GM18526 (cell line): ENCODE data around the gene PRDM16.

ENCODE experiments used
- POLR2A ChIP-seq: IDR thresholded peaks from 3 replicates; pipeline ENCODE4 v1.6.1; 2011; ENCODE audit not compliant: insufficient read length; ENCODE audit errors: extremely low read depth

PRDM16 gene

GRCh38 chr1:3153902-3154795, 85.1 kb downstream of the PRDM16 start:
- no peak for TF ChIP-seq POLR2A

DNA sequence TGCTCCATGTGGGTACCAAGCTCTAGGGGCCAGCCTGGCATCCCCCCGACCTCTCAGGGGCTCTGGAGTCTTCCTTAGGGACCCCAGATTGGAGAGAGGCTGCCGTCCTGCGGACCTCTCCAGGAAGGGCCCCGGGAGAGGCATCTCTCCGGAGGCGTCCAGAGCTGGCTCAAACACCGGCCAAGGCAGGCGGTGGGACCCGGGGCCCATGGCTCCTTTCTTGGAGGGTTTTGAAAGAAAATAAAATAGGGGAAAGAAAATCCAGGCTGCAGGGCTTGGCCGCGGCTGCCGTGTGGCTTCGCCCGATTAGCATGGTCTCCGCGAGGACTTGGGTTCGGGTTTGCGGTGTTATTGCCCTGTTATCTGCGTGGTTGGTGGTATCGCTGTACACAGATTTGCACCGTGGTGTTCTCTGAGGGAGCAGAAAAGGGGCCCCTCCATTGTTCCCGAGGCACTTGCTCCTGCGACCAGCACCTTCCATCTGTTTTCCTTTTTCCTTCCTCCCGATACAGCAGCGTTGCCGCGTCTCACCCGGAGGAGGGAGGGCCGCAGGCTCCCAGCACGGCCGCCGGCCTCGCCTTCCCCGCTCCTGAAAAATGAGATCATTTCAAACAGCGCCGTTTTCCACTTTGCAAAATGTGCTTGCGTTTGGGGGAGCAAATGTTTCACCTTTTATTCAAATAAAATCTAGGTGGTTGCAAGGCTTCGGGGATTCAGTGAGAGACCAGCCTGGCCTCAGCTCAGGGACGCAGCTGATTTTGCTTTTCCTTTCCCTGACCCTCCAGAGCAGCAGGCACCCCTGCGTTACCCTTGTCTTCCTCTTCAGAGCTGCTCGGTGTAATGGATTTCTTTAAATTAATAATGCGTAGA, 86.3 kb downstream of the PRDM16 start:
- TF ChIP-seq POLR2A = no peak

DNA sequence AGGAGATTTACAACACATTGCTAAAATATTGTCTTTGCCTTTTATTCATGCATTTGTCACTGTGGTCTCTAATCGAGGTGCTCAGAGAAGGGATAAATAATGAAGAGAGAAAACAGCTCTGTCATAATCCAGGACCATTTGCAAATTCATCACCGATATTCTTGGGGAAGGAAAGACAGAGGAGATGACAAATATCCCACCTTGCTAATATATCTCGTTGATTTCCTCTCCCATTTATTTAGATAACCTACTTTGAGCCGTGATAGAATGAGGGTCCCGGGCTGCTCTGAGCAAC, 86.9 kb downstream of the PRDM16 start:
- no peak for TF ChIP-seq POLR2A

- TF ChIP-seq POLR2A = no peak
Measured at GRCh38 chr1:3156936-3157335, 87.9 kb downstream of the PRDM16 start.

- no peak for TF ChIP-seq POLR2A
Measured at GRCh38 chr1:3158347-3158746, 89.3 kb downstream of the PRDM16 start.

DNA sequence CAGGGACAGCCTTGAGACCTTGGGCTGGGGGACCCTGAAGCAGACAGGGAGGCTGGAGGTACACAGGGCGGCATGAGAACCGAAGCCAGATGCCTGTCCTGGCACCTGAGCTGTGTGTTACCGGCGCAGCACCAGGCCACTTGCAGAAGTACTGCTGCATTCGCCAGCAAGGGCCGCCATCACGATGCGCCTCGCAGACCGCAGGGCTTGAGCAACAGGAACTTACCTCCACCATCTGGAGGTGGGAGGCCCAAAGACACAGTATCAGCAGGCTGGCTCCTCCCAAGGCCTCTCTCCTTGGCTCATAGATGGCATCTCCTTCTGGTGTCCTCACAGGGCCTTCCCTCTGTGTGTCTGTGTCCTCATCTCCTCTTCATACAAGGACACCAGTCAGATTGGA, 90.1 kb downstream of the PRDM16 start:
- TF ChIP-seq POLR2A = no peak

- TF ChIP-seq POLR2A = no peak
Measured at GRCh38 chr1:3159996-3160395, 91.0 kb downstream of the PRDM16 start.

- no peak for TF ChIP-seq POLR2A
Measured at GRCh38 chr1:3160647-3161145, 91.7 kb downstream of the PRDM16 start.

GRCh38 chr1:3161176-3161840, 92.3 kb downstream of the PRDM16 start:
- no peak for TF ChIP-seq POLR2A

DNA sequence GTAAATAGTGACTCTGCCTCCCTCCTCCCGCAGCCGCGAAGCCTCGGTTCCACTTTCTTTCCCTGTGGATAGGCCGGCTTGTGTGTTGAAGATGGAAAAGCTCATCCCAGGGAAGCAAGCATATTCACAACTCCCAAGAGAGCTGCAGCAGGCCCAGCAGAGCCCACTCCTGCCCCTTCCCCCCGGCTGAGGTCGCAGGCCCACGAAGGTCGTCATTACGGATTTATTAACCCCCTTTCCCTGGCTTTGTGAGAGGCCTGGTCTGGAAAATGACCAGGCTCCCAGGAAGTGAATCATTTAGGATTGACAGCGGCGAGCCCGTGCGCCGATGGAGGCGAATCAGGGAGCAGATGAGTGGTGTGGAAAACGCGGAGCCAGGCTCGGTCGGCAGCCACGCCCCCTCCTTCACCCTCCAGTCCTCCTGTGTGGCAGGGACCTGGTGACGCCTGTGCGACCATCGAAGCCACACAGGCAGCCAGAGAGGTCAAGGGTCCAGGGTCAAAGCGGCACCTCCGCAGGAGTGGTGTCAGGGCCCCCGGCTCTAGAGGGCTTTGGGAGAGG, 93.4 kb downstream of the PRDM16 start:
- TF ChIP-seq POLR2A = no peak

DNA sequence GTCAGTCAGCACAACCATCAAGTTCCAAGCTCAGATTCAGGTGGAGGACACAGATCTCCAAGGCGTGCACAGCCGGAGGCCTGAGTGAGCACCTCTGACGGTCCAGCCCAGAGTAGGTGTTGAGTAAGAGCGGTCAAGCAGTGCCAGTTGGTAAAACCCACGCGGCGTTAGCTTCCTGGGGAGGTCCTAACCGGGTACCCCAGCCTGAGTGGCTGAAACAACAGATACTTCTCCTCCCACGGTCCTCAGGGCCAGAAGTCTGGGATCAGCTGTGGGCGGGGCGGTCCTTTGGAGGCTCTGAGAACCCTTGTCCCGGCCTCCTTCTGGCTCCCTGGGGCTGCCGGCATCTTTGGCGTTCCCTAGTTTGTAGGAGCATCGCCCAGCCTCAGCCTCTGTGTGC, 94.4 kb downstream of the PRDM16 start:
- TF ChIP-seq POLR2A = no peak

GRCh38 chr1:3164671-3165070, 95.7 kb downstream of the PRDM16 start:
- TF ChIP-seq POLR2A = no peak

GRCh38 chr1:3166206-3166918, 97.4 kb downstream of the PRDM16 start:
- TF ChIP-seq POLR2A = no peak

- TF ChIP-seq POLR2A = no peak
Measured at GRCh38 chr1:3167255-3167654, 98.3 kb downstream of the PRDM16 start.

GRCh38 chr1:3168678-3169077, 99.7 kb downstream of the PRDM16 start:
- TF ChIP-seq POLR2A = no peak
